Astrocyte (in vitro differentiated cells and primary cell): Measurements from ENCODE around the gene HCN1. TPM values are rescaled to one million over a fixed set of nuclear protein-coding genes. Genes with fewer than 3 reads are reported as not detected.
A peak's percentile ranks its signal among the peaks of the same experiment; 100 is the strongest.

ENCODE experiments used
- DNase-seq: peaks from one replicate; pipeline ENCODE4 v3.0.0-alpha.2; 2010; ENCODE audit warnings: low read depth
- FAIRE-seq: peaks from 2 replicates; lab custom pipeline; 2011; peaks lifted over from hg19 to GRCh38; lab: Jason Lieb, UNC
- H2AFZ ChIP-seq: 2 replicates; pipeline ENCODE4 v1.6.0; 2012; ENCODE audit warnings: low read depth, low read length, inconsistent platforms
- H3K27ac ChIP-seq: 2 replicates; pipeline ENCODE4 v1.5.1; 2011; ENCODE audit warnings: low read depth, low read length, inconsistent platforms
- H3K27me3 ChIP-seq: 2 replicates; pipeline ENCODE4 v1.6.0; 2011; ENCODE audit warnings: low read length, inconsistent platforms; ENCODE audit not compliant: insufficient read depth
- H3K36me3 ChIP-seq: 2 replicates; pipeline ENCODE4 v1.5.1; 2011; ENCODE audit warnings: low read length, inconsistent platforms; ENCODE audit not compliant: insufficient read depth
- H3K4me1 ChIP-seq: 2 replicates; pipeline ENCODE4 v1.5.1; 2011; ENCODE audit warnings: low read length, inconsistent platforms; ENCODE audit not compliant: insufficient read depth
- H3K4me2 ChIP-seq: 2 replicates; pipeline ENCODE4 v1.6.0; 2012; ENCODE audit warnings: low read length, inconsistent platforms
- H3K4me3 ChIP-seq: 2 replicates; pipeline ENCODE4 v1.5.1; 2011; ENCODE audit warnings: low read depth, mild to moderate bottlenecking, low read length, inconsistent platforms; ENCODE audit not compliant: insufficient read depth
- H3K79me2 ChIP-seq: 2 replicates; pipeline ENCODE4 v1.6.0; 2012; ENCODE audit warnings: mild to moderate bottlenecking, low read length, inconsistent platforms; ENCODE audit not compliant: insufficient read depth
- H3K9ac ChIP-seq: 2 replicates; pipeline ENCODE4 v1.6.0; 2012; ENCODE audit warnings: mild to moderate bottlenecking, low read length, inconsistent platforms
- H3K9me3 ChIP-seq: 2 replicates; pipeline ENCODE4 v1.5.1; 2012; ENCODE audit warnings: low read depth, mild to moderate bottlenecking, low read length, inconsistent platforms; ENCODE audit not compliant: insufficient read depth
- H4K20me1 ChIP-seq: 2 replicates; pipeline ENCODE4 v1.6.0; 2012; ENCODE audit warnings: low read length, inconsistent platforms; ENCODE audit not compliant: insufficient read depth
- H3K27ac Mint-ChIP-seq: one replicate; pipeline ENCODE4 v1.8.0; 2021; ENCODE audit warnings: mild to moderate bottlenecking, mixed read lengths; ENCODE audit not compliant: unreplicated experiment
- H3K27me3 Mint-ChIP-seq: one replicate; pipeline ENCODE4 v1.8.0; 2021; ENCODE audit warnings: low read depth, mixed read lengths; ENCODE audit not compliant: unreplicated experiment
- H3K36me3 Mint-ChIP-seq: one replicate; pipeline ENCODE4 v1.8.0; 2021; ENCODE audit warnings: low read depth, mixed read lengths; ENCODE audit not compliant: unreplicated experiment
- H3K4me1 Mint-ChIP-seq: one replicate; pipeline ENCODE4 v1.8.0; 2021; ENCODE audit warnings: low read depth, mixed read lengths; ENCODE audit not compliant: unreplicated experiment
- H3K4me3 Mint-ChIP-seq: one replicate; pipeline ENCODE4 v1.8.0; 2021; ENCODE audit warnings: mild to moderate bottlenecking, moderate library complexity, mixed read lengths; ENCODE audit not compliant: unreplicated experiment
- H3K9me3 Mint-ChIP-seq: one replicate; pipeline ENCODE4 v1.8.0; 2021; ENCODE audit warnings: mild to moderate bottlenecking, mixed read lengths; ENCODE audit not compliant: unreplicated experiment
- CTCF ChIP-seq: IDR thresholded peaks from 2 replicates; pipeline ENCODE4 v1.5.1; 2011; ENCODE audit warnings: low read depth, mild to moderate bottlenecking, inconsistent platforms, low read length, moderate library complexity; ENCODE audit not compliant: insufficient read depth
- EZH2 ChIP-seq: IDR thresholded peaks from 2 replicates; pipeline ENCODE4 v1.6.1; 2012; ENCODE audit warnings: mild to moderate bottlenecking, low read length, inconsistent platforms; ENCODE audit not compliant: insufficient read depth
- total RNA-seq: library from RNA; stranded (reverse); gene quantifications from 2 replicates; pipeline ENCODE4 v1.2.1, GENCODE V29; 2021

HCN1 gene
- total RNA-seq, 1 donor from 2014 or later, result 0.11 TPM

GRCh38 chr5:45521067-45521466 lies 175.1 kb downstream of the HCN1 start:
- Histone ChIP-seq H3K4me2 (no peak overlapping the region), H3K79me2 (no peaks in the 10 kb centered on the region), H2AFZ (no peak overlapping the region), H3K4me1 (no peaks in the 10 kb centered on the region), H3K4me3 (no peak overlapping the region), H3K9me3 (peaks cover 2% of the 10 kb centered on the region), H3K9ac (no peak overlapping the region), H4K20me1 (no peaks in the 10 kb centered on the region), H3K27ac (no peak overlapping the region), H3K27me3 (no peaks in the 10 kb centered on the region), H3K36me3 (no peaks in the 10 kb centered on the region)
- DNase-seq (peak; percentile 0), FAIRE-seq (no peak)
- H3K36me3 Mint-ChIP-seq, result no peaks in the 10 kb centered on the region
- no peak overlapping the region for H3K4me3 Mint-ChIP-seq
- H3K27ac Mint-ChIP-seq, result no peak overlapping the region
- no peaks in the 10 kb centered on the region for H3K4me1 Mint-ChIP-seq
- H3K27me3 Mint-ChIP-seq, result no peaks in the 10 kb centered on the region
- TF ChIP-seq CTCF (peak; percentile 42), EZH2 (no peak)
- no peaks in the 10 kb centered on the region for H3K9me3 Mint-ChIP-seq

- FAIRE-seq, result no peak
- no peaks in the 10 kb centered on the region for H3K36me3 ChIP-seq
- H3K4me1 ChIP-seq, result no peaks in the 10 kb centered on the region
- Mint-ChIP-seq H3K4me3 (no peak overlapping the region), H3K27ac (no peak overlapping the region), H3K9me3 (no peaks in the 10 kb centered on the region), H3K27me3 (no peaks in the 10 kb centered on the region), H3K36me3 (no peaks in the 10 kb centered on the region), H3K4me1 (no peaks in the 10 kb centered on the region)
- H3K27me3 ChIP-seq, result no peaks in the 10 kb centered on the region
- no peak overlapping the region for H2AFZ ChIP-seq
- H4K20me1 ChIP-seq, result no peaks in the 10 kb centered on the region
- no peak overlapping the region for H3K9ac ChIP-seq
- H3K9me3 ChIP-seq, result peaks cover 2% of the 10 kb centered on the region
- no peak for TF ChIP-seq CTCF
- TF ChIP-seq EZH2, result no peak
- DNase-seq, result no peak
- no peak overlapping the region for H3K27ac ChIP-seq
- H3K79me2 ChIP-seq, result no peaks in the 10 kb centered on the region
- H3K4me3 ChIP-seq, result no peak overlapping the region
- no peak overlapping the region for H3K4me2 ChIP-seq
These were observed 183.7 kb downstream of the HCN1 start for GRCh38 chr5:45512521-45512920.

GRCh38 chr5:45509371-45509770 lies 186.8 kb downstream of the HCN1 start:
- Histone ChIP-seq H3K27me3 (no peaks in the 10 kb centered on the region), H4K20me1 (no peaks in the 10 kb centered on the region), H3K4me1 (no peaks in the 10 kb centered on the region), H3K36me3 (no peaks in the 10 kb centered on the region), H3K27ac (no peak overlapping the region), H3K4me3 (no peak overlapping the region), H3K9me3 (peaks cover 2% of the 10 kb centered on the region), H3K79me2 (no peaks in the 10 kb centered on the region), H2AFZ (no peak overlapping the region), H3K4me2 (no peak overlapping the region), H3K9ac (no peak overlapping the region)
- TF ChIP-seq CTCF (no peak), EZH2 (no peak)
- H3K27ac Mint-ChIP-seq, result no peak overlapping the region
- H3K4me1 Mint-ChIP-seq, result no peaks in the 10 kb centered on the region
- DNase-seq (no peak), FAIRE-seq (no peak)
- H3K27me3 Mint-ChIP-seq, result no peaks in the 10 kb centered on the region
- H3K36me3 Mint-ChIP-seq, result no peaks in the 10 kb centered on the region
- H3K9me3 Mint-ChIP-seq, result no peaks in the 10 kb centered on the region
- no peak overlapping the region for H3K4me3 Mint-ChIP-seq
